ENCODE data around the gene EIF5A.

DNA sequence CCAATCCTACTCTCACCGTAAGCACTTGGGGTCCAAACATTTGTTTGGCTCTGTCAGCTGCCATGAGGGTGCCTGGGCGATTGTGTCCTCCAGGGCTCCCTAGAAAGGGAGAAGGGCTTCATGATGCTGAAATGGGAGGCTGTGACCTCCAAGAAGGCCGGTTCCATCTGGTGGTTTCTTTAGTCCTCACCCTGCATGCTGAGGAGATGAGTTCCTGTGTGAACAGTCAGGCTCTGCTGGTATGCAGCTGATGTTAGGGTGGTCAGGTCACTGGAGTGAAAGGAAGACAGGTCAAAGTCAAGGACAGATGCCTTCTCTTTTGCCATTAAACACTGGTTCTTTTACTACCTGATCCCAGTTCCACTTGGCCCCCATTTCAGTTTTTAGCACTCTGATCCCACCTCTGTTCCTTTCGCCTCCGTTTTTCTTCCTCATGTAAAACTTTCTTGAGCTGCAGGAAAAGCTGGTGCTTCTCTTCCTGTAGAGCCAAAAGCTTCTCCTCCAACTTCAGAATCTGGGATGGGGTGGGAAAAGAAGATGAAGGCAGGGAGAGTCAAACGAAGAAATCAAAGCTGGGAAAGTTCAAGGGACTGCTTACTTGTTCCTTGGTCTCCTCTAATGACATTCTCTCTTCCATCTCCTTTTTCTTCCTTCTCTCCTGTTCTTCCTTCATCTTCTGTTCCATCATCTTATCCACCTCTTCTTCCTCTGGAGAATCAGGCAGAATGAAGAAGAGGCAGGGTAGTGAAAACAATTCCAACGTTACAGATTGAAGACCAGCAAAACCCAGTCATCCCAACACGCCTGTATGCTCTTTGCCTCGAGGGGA is 6.7 kb downstream of the EIF5A start:
- TF ChIP-seq, protein P1, sequence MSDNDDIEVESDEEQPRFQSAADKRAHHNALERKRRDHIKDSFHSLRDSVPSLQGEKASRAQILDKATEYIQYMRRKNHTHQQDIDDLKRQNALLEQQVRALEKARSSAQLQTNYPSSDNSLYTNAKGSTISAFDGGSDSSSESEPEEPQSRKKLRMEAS (CRISPR knock-in tag; IDR thresholded peaks at IDR 0.05), result no peak
- TF ChIP-seq, protein P2, sequence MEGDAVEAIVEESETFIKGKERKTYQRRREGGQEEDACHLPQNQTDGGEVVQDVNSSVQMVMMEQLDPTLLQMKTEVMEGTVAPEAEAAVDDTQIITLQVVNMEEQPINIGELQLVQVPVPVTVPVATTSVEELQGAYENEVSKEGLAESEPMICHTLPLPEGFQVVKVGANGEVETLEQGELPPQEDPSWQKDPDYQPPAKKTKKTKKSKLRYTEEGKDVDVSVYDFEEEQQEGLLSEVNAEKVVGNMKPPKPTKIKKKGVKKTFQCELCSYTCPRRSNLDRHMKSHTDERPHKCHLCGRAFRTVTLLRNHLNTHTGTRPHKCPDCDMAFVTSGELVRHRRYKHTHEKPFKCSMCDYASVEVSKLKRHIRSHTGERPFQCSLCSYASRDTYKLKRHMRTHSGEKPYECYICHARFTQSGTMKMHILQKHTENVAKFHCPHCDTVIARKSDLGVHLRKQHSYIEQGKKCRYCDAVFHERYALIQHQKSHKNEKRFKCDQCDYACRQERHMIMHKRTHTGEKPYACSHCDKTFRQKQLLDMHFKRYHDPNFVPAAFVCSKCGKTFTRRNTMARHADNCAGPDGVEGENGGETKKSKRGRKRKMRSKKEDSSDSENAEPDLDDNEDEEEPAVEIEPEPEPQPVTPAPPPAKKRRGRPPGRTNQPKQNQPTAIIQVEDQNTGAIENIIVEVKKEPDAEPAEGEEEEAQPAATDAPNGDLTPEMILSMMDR (IDR thresholded peaks at IDR 0.05 in 2 of 3, conservative IDR thresholded peaks at IDR 0.05 in 1 of 3; ENCODE audit: insufficient read depth in 2 of 3, low read depth in 1 of 3, low read length in 3 of 3), result no peak
- TF ChIP-seq MTA3 (IDR thresholded peaks at IDR 0.05; ENCODE audit: borderline replicate concordance) (no peak), ZEB2 (IDR thresholded peaks at IDR 0.05) (no peak)
- TF ChIP-seq, protein P3, sequence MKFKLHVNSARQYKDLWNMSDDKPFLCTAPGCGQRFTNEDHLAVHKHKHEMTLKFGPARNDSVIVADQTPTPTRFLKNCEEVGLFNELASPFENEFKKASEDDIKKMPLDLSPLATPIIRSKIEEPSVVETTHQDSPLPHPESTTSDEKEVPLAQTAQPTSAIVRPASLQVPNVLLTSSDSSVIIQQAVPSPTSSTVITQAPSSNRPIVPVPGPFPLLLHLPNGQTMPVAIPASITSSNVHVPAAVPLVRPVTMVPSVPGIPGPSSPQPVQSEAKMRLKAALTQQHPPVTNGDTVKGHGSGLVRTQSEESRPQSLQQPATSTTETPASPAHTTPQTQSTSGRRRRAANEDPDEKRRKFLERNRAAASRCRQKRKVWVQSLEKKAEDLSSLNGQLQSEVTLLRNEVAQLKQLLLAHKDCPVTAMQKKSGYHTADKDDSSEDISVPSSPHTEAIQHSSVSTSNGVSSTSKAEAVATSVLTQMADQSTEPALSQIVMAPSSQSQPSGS (CRISPR knock-in tag; IDR thresholded peaks at IDR 0.05), result no peak
- TF ChIP-seq, protein P4, sequence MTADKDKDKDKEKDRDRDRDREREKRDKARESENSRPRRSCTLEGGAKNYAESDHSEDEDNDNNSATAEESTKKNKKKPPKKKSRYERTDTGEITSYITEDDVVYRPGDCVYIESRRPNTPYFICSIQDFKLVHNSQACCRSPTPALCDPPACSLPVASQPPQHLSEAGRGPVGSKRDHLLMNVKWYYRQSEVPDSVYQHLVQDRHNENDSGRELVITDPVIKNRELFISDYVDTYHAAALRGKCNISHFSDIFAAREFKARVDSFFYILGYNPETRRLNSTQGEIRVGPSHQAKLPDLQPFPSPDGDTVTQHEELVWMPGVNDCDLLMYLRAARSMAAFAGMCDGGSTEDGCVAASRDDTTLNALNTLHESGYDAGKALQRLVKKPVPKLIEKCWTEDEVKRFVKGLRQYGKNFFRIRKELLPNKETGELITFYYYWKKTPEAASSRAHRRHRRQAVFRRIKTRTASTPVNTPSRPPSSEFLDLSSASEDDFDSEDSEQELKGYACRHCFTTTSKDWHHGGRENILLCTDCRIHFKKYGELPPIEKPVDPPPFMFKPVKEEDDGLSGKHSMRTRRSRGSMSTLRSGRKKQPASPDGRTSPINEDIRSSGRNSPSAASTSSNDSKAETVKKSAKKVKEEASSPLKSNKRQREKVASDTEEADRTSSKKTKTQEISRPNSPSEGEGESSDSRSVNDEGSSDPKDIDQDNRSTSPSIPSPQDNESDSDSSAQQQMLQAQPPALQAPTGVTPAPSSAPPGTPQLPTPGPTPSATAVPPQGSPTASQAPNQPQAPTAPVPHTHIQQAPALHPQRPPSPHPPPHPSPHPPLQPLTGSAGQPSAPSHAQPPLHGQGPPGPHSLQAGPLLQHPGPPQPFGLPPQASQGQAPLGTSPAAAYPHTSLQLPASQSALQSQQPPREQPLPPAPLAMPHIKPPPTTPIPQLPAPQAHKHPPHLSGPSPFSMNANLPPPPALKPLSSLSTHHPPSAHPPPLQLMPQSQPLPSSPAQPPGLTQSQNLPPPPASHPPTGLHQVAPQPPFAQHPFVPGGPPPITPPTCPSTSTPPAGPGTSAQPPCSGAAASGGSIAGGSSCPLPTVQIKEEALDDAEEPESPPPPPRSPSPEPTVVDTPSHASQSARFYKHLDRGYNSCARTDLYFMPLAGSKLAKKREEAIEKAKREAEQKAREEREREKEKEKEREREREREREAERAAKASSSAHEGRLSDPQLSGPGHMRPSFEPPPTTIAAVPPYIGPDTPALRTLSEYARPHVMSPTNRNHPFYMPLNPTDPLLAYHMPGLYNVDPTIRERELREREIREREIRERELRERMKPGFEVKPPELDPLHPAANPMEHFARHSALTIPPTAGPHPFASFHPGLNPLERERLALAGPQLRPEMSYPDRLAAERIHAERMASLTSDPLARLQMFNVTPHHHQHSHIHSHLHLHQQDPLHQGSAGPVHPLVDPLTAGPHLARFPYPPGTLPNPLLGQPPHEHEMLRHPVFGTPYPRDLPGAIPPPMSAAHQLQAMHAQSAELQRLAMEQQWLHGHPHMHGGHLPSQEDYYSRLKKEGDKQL (CRISPR knock-in tag; IDR thresholded peaks at IDR 0.05; ENCODE audit: borderline replicate concordance), result no peak
